HG03521 (cell line): Measurements from ENCODE around the gene NUDT16L1.
"Not testable (repeated sequence)": the region's sequence is repeated elsewhere in the genome, so short reads cannot be mapped to it uniquely, and the experiment has no call there.

ENCODE experiments used
- ATAC-seq: cut with Tn5 transposase; IDR thresholded peaks from one replicate; pipeline ENCODE4 v1.9.1; 2021; ENCODE audit warnings: mild to moderate bottlenecking, moderate library complexity; ENCODE audit not compliant: unreplicated experiment

Gene NUDT16L1

DNA sequence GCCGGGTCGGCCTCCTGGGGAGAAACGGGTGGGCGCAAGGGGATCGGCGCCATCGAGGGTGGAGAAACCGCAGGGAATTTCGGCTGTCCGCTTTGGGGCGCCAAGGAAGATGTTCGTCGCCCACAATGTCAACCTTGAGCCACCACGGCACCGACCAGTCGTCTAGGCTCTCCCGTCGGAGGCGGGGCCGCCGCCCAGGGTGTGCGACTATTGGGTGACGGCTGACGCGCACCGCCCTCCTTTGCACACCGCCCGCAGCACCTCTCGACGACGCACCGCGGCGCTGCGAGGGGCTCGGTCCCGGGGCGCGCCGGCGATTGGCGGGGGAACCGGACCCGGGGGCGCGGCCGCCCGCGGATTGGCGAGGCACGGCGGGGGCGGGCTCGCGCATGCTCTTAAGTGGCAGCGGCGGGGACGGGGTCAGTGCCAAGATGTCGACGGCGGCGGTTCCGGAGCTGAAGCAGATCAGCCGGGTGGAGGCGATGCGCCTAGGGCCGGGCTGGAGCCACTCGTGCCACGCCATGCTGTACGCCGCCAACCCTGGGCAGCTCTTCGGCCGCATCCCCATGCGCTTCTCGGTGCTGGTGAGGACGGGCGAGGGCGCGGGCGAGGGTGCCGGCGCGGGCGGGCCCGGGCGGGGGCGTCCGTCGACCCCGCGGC, at the start of gene NUDT16L1:
TSS of gene NUDT16L1 (plus strand) at position 267 of the 660 bp plus-strand sequence. CDS start at position 432, 165 bp downstream.
- peak; percentile 94 for ATAC-seq

DNA sequence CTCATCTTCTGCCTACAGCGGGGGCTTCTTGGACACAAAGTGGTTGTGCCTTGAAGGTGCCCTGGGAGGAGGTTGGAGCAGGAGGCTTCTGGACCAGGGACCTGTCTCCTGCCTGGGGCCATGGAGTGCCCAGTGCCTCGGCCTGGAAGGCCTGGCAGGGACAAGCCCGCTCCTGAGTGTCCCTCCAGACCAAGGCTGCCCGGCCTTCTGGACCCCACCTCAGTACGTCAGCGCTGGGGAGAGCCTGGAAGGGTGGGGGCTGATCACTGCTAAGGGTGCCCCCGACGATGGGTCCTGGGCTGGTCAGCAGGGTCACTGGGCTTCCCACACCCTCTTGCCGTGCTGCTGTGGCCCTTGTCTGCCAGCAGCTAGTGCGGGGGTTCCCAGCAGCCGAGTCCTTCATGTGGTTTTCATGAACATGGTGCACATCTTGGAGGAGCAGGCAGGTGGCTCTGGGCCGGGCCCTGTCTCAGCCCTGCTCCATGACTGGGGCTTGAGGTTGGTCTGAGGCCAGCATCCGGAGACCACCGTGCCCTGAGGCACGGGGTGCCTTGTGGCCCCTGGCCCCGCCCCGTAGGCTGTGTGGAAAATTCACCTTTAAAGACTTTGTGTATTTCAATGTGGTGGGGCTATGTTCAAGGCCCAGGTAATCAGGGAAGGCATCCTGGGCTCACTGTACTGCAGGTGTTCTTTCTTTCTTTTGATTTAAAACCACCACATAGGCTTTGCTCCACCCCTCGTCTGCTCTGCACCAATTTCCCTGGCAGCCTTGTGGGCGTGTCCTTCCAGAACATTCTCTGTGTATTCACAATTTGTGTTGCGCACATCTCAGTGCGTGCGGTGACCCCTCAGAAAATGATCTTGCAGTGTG, 46.4 kb upstream of the NUDT16L1 start:
- no peak for ATAC-seq

DNA sequence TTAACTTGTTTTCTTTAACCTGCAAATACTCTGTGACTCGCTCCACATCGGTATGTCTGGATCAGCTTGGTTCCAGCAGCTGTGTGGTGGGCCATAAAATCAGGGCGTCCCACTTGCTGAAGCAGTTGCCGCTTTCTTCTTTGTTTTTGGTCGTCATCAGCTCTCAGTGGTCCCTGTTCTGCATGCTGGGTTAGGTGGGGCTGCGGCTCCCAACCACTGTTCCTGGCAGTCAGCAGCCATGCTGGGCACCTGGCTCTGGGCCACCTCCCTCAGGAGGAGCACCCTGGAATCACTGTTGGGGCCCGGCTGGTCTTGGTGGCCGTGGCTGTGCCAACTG, 45.8 kb upstream of the NUDT16L1 start:
- no peak for ATAC-seq

DNA sequence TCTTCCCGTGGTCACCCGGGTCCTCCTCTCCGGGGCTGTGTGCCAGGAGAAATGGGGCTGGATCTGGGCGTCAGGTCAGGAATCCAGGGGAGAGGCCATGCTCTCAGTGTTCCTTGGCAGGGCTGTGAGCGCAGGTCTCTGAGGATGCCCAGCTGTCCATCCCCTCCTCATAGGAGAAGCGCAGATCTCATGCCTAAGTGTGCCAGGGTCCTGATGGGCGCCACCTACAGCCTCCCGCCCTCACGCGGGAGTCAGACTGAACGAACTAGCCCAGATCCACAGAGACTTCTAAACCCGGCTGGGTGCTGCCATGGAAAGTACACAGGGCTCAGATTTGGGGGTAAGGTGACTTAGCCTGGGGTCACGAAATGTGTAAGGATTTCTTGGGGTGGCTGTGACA, 44.4 kb upstream of the NUDT16L1 start:
- no peak for ATAC-seq

DNA sequence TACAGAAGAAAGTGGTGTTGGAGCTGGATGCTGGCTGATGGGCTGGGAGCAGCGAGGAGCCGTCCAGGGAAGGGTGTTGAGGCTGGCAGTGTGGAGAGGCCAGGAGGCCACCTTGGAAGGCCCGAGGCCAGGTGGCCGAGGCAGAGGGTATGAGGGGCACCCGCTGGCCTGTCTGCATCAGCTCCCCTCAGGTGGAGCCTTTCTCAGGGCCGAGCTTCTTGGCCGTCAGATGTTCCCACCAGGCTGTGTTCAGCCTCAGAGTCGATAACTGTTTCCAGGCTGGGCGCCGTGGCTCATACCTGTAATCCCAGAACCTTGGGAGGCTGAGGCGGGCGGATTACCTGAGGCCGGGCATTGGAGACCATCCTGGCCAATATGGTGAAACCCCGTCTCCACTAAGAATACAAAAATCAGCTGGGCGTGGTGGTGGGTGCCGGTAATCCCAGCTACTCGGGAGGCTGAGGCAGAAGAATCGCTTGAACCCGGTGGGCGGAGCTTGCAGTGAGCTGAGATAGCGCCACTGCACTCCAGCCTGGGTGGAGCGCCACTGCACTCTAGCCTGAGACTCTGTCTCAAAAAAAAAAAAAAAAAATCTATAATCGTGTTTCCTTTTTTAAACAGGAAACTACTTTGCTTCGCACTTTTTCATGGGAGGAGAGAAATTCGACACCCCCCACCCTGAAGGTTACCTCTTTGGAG, 43.5 kb upstream of the NUDT16L1 start:
- ATAC-seq = no peak

DNA sequence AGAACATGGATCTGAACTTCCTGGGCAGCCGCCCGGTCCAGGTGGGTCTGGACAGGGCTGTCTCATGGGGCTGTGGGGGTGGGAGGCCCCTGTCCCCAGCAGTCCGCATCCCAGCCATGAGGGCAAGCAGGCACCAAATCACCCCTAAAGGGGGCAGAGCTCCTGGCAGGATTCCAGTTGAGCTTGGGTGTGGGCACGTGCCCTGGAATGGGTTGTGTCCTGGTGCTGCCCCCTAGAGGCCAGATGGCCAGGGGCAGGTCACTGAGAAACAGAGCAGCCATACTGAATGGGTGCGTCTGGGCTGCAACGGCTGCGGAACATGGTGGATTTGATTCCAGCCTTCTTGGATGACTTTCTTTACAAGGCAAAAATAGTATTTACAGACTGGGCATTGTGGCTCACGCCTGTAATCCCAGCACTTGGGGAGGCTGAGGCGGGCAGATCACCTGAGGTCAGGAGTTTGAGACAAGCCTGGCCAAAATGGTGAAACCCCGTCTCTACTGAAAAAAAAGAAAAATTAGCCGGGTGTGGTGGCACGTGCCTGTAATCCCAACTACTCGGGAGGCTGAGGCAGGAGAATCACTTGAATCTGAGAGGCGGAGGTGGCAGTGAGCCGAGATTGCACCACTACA, 42.8 kb upstream of the NUDT16L1 start:
- not testable (repeated sequence) for ATAC-seq

DNA sequence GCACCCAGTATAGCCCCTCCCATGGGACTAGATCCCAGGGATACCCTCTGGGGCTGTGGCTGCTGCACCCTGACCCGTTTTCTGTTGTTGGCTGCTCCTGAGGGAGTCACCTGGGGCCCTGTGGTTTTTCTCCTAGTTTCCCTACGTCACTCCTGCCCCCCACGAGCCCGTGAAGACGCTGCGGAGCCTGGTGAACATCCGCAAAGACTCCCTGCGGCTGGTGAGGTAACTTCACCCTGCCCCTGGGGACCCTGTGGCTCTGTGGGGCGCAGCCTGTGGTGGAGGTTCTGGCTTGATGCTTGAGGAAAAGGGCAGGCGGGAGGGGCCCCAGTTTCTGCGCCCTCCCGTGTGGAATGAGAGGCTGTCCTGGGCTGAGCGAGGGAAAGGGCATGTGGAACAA, 41.5 kb upstream of the NUDT16L1 start:
- ATAC-seq = no peak

DNA sequence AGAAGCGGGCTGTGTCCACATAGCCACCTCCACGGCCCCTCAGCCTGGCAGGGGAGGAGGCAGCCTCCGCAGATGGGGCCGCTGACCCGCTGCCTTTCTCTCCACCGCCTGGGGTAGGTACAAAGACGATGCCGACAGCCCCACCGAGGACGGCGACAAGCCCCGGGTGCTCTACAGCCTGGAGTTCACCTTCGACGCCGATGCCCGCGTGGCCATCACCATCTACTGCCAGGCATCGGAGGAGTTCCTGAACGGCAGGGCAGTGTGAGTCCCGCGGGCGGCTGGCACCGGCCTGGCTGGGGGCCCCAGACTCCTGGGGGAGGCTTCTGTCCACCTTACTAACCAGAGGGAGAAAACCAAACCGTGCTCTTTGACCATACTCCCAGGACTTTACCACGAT, 40.8 kb upstream of the NUDT16L1 start:
- no peak for ATAC-seq

DNA sequence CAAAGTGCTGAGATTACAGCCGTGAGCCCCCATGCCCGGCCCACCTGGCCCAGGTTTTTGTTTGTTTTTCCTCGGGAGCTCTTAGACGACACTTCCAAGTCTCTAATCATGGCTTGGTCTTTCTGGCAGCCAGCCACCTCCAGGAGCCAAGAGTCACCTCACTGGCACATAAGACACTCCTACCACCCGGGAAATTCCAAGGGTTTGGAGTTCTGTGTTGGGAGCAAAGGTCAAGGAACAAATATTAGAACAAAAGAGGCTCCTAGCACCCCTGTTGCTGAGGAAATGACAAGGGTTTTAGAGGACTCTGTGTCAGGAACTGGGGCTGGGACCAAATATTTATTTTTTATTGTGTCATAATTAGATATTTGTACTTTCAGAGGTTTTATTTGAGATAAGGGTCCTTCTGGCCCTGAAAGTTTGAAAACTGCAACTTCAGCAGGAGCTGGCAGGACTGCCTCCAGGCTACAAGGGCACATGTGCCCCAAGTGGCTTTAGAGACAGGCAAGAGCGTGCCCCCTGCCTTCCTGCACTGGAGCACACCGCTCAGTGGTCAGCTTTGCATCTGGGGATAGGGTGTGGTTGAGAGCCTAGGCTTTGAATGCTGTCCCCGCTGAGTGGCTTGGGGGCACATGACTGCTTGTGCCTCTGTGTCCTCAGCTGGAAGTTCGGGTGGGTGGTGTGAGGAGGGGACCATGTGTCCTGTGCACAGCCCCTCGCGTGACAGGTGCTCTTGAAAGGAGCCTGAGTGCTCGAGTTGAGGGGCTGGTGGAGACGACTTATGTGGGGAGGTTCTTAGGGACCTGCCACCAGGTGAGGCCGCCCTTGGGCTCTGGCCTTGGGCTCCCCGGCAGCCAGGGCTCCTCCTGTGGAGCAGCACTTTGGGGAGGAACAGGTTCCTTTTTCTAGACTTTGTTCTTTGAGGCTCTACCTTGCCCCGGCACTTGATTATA, 39.1 kb upstream of the NUDT16L1 start:
- no peak for ATAC-seq

DNA sequence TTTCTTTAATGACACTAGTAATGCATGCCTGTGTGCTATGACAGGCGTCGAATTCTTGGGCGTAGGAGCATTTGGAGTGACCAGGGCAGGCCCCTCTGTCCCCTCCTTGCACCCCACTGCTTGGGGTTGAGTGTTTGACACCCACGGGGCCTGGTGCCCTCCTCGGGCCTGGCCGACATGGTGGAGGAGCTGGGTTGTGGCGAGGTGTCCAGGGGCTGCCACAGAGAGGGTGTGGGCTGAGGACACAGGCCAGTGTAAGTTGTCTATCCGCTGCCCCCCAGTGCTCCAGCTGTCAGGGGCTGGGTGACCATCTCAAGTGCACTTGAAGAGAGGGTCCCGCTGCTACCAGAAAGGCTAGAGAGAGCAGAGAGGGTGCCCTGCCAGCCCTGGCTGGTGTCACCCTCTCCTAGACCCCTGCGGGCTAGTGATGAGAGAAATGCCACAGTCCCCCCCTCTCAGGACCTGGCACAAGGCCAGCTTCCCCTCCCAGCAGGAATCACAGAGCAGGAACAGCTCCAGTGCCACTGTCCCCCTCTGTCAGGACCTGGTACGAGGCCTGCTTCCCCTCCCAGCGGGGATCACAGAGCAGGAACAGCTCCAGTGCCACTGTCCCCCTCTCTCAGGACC, 38.3 kb upstream of the NUDT16L1 start:
- no peak for ATAC-seq

DNA sequence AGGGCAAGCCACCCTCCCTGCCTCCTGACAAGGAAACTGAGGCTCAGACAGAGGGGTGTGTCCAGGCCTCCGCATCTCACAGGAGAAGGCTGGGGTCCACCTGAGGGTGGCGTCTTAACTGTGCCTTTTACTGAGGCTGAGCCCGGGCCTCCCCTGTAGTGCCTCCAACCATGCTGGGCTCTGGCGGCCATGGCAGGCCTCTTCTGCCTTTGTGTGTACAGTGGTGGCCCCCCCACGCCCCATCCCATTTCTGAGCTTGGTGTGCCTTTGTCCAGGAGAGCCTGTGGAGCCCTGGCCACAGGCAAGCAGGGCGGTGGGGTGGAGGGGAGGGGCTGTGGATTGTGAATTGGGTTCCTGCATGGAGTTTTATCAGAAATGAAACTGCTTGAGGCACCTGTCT, 37.6 kb upstream of the NUDT16L1 start:
- ATAC-seq = no peak

DNA sequence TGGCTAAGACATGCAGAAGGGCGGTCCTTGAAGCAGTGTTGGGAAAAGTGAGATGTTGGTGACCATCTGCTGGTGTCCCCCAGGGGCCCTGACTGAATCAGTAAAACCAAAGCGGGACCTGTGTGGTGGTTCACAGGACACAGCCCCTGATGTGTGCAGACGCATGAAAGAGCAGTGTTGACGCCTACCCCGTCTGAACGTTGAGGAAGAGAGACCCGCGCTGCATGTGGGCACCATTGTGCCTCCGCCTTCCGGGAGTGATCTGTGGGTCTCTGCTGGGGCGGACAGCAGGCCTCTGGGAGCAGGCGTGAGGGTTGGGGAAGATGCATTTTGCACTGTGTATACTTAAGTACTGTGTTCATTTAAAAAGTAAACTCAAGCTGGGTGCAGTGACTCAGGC, 37.1 kb upstream of the NUDT16L1 start:
- no peak for ATAC-seq

DNA sequence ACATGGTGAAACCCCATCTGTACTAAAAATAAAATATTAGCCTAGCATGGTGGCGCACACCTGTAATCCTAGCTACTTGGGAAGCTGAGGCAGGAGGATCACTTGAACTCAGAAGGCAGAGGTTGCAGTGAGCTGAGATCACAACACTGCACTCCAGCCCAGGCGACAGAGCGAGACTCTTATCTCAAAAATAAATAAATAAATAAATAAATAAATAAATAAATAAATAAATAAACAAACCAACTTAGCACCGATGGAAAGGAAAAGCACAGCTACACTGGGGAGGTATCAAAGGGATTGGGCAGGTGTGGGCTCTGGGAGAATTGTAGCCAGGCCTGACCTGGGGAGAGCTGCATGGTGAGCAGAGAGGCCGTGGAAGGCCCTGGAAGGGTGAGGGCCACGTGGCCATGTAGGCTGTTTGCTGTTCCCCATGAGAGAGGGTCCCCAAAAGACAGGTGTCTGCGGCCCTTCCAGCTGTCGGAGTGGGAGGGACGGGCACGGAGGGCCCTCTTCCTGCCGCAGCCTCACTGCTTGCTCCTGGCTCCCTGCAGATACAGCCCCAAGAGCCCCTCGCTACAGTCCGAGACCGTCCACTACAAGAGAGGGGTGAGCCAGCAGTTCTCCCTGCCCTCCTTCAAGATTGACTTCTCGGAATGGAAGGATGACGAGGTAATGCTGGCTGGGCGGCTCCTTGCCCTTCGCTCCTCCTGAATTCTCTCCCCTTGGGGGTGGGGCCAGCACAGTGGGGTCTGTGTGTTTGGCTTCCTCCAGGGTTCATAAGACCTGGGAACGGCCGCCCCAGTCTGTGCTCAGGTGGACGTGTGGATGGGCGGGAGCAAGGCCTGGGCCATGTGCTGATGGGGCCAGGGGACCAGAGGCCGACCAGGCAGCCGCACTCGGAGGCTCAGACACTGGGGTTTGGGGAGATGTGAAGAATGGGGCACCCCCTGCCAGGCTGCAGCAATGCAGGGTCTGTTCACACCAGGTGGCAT, 36.4 kb upstream of the NUDT16L1 start:
- ATAC-seq = no peak

DNA sequence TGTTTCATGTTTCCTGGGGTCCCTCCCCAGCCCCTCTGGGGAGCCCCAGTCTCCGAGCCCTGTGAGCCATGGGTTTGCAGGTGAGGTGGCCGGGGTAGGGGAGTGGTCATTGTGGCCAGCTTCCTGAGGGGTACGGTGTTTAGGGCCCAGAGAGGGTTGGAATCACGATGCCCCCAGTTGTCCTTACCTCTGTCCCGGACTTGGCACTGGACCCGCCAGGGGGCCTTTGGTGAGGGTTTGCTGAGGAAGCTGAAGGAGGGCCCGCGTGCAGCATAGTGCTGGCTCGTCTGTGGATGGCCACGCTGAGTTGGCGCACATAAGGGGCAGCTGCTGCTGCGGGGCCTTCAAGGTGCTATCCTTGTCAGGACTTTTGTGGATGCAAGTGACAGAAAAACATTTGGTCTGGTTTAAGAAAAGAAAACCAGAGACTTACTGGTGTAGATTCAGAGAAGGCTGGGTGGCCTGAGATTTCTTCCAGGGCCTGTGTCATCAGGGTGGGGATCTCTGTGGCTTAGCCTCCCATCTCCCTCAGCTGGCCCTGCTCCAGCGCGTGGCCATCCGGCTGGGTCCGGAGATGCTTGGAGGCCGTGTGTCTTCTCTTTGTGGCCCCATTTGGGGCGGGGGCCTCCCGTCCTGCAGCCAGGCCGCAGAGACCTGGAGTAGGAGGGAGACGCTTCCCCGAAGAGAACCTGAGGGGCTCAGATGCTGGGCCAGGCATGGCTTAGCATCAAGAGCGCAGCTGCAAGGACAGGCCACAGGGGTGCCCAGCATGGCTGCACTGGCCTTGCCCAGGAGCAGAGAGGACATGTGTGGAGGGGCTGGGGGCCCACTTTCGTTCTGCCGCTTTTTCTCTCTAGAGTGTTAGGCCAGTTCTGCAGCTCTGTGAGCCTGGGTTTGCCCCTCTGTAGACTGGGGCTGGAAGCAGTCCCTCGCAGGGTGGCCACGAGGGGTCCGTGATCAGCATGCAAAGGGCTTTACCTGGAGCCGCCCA, 33.7 kb upstream of the NUDT16L1 start:
- no peak for ATAC-seq

DNA sequence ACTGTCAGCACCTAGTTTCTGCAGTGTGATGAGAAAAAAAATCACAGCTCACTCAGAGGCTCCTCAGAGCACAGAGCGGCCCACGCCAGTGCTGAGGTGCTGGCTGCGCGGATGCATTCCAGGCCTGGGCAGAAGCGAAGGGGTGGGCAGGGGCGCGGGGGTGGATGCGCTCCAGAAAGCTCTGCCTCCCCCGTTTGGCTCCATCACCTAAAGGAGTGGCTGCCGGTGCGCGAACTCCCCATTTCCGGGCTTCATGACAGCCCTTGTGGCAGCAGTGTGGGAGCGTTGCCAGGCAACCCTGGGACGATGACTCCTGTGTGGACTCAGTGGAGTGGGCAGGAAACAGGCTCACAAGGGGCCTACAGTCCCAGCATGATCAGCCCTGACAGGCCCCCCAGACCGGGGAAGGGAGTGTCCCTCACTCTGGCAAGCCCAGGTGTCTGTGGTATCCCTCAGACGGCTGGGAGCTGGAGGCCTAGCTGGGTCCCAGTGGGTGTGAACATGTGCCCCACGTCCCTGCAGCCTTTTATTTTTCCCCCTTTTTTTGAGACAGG, 32.8 kb upstream of the NUDT16L1 start:
- no peak for ATAC-seq

DNA sequence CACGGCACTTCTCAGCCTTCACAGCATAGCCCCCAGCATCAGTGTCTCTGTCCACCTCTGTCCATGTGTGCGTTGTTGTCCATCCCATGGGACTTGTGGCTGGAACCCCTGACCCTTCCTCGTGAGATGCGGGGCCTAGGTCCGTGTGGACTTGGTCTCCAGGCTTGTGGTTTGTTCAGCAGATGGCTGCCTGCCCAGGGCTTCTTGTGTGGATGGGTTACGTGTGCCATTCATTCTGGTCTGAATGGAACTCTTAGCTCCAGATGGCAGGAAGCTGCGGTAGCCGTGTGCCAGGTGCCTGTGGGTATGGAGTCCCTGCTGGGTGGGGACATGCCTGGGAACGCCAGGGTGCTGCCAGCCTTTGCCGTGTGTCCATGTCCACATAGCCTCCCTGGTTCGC, 31.7 kb upstream of the NUDT16L1 start:
- ATAC-seq = no peak

DNA sequence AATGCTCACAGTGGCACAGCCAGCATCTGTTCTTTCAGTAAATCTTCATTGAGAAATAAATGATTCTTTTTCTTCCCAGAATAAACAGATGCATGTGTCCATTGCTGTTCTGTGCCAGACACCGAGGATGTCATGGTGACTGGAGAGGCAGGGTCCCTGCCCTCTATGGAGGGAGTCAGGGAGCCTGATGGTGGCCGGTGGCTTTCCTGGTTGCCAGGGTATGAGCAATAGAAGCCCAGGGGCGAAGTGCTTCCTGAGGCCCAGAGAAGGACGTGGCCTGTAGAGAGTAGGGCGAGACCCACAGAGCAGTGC, 29.9 kb upstream of the NUDT16L1 start:
- ATAC-seq = no peak
